Testis (tissue), 2 donors: ENCODE measurements around the gene EXD1.

ENCODE experiments used
- POLR2A ChIP-seq: fragments of 450-650 bp; IDR thresholded peaks from one replicate; pipeline ENCODE4 v1.6.1; 2017; ENCODE audit warnings: antibody characterized with exemption, mild to moderate bottlenecking, moderate library complexity
- TF ChIP-seq, protein P1 (sequence below), 3 experiments: fragments of 450-650 bp in 2 of 3; fragments of 200-600 bp in 1 of 3; sonication (generic) in 1 of 3; IDR thresholded peaks; one replicate each; pipeline ENCODE4 v1.5.1; 2016 to 2019; ENCODE audit warnings: antibody characterized with exemption in 3 of 3, mild to moderate bottlenecking in 2 of 3, moderate library complexity in 1 of 3

DNA sequence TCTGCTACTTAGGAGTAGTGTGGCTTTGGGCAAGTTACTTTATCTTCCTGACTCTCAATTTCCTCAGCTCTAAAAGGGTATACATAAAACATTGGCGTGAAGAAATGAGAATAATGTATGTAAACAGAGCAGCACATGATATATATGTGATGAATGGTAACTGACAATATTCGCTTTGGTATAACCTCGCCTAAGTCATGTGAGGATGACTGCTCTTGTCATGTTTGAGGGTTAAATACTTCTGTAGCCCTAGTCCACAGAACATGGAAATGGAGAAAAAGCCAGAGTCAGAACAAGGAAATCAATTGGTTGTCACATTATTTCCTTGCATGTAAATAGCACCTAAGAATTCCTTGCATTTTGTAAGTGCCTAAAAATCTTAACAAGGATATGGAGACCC is 25.5 kb upstream of the EXD1 start:
- no peak for TF ChIP-seq POLR2A
- TF ChIP-seq, protein P1, sequence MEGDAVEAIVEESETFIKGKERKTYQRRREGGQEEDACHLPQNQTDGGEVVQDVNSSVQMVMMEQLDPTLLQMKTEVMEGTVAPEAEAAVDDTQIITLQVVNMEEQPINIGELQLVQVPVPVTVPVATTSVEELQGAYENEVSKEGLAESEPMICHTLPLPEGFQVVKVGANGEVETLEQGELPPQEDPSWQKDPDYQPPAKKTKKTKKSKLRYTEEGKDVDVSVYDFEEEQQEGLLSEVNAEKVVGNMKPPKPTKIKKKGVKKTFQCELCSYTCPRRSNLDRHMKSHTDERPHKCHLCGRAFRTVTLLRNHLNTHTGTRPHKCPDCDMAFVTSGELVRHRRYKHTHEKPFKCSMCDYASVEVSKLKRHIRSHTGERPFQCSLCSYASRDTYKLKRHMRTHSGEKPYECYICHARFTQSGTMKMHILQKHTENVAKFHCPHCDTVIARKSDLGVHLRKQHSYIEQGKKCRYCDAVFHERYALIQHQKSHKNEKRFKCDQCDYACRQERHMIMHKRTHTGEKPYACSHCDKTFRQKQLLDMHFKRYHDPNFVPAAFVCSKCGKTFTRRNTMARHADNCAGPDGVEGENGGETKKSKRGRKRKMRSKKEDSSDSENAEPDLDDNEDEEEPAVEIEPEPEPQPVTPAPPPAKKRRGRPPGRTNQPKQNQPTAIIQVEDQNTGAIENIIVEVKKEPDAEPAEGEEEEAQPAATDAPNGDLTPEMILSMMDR (IDR thresholded peaks at IDR 0.05), result no peak
